Activated CD4-positive, CD25-positive, alpha-beta regulatory T cell treated with anti-CD3 and anti-CD28 coated beads, Interleukin-2, amount 50 U/mL, for 24 hours (primary cell): ENCODE data around the gene FAM114A2.

Experiments used
- ATAC-seq, 2 donors: fragments of 150-1000 bp; cut with Tn5 transposase; one replicate each; pipeline ENCODE4 v1.10.0; 2021; ENCODE audit warnings: mild to moderate bottlenecking in 1 of 2, moderate library complexity in 1 of 2

Gene FAM114A2

GRCh38 chr5:153981905-153982605 is 56.7 kb downstream of the FAM114A2 start:
- no peak for ATAC-seq

- ATAC-seq, result no peak
Measured at GRCh38 chr5:153979028-153979783, 59.5 kb downstream of the FAM114A2 start.

DNA sequence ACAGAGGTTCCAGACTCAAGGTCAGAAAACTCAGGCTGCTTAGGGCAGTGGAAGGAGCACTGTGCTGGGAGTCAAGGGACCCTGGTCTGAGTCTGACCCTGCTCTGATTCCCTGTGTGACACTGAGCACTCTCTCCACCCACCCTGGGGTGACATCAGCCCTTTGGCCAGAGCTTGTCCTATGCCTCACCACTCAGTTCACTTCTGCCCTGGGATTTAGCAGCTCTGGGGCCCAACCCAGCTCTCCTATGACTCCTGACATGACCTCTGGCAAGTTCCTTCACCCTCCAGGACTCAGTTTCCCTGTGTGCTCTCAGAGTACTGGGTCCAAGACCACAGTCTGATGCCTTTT is 63.9 kb downstream of the FAM114A2 start:
- no peak for ATAC-seq

DNA sequence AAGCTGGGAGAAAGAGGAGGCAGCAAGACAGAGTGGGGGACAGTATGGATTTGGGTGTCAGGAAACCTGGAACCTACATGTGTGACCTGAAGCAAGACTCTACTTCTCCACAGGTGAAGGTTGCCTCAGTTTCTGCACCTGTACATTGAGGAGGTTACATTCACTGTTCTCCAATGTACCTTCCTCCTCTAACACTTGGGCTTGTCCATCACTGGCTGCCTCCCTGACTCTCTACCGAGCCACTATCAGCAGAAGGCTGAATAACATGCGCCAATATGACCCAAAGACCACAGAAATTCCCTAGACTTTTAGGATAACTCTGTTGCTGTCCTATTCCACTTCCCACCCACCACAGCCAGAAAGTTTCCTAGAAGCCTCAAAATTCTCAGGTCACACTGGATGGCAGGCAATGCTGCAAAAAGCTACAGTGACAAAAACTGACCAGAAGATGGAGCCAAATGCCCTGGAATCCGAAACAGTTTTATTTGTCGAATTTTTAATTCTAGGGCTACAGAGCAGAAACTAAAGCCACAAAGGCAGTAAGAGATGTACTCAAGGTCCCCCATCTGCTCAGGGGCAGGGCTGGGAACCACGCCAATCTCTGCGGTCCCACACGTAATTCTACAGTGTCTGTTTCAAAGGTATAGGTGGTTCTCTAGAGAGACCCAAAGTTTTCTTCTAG is 64.4 kb downstream of the FAM114A2 start:
- peak; percentile 17 to 51 for ATAC-seq

- no peak for ATAC-seq
Measured at GRCh38 chr5:153972240-153972639, 66.5 kb downstream of the FAM114A2 start.

- ATAC-seq, result no peak
Measured at GRCh38 chr5:153970496-153970895, 68.2 kb downstream of the FAM114A2 start.

- no peak for ATAC-seq
Measured at GRCh38 chr5:153969563-153969895, 69.2 kb downstream of the FAM114A2 start.

GRCh38 chr5:153968761-153969562 is 69.7 kb downstream of the FAM114A2 start:
- ATAC-seq, result no peak

GRCh38 chr5:153964880-153965645 is 73.6 kb downstream of the FAM114A2 start:
- ATAC-seq, result peak in 1 of 2 donors; percentile 21

DNA sequence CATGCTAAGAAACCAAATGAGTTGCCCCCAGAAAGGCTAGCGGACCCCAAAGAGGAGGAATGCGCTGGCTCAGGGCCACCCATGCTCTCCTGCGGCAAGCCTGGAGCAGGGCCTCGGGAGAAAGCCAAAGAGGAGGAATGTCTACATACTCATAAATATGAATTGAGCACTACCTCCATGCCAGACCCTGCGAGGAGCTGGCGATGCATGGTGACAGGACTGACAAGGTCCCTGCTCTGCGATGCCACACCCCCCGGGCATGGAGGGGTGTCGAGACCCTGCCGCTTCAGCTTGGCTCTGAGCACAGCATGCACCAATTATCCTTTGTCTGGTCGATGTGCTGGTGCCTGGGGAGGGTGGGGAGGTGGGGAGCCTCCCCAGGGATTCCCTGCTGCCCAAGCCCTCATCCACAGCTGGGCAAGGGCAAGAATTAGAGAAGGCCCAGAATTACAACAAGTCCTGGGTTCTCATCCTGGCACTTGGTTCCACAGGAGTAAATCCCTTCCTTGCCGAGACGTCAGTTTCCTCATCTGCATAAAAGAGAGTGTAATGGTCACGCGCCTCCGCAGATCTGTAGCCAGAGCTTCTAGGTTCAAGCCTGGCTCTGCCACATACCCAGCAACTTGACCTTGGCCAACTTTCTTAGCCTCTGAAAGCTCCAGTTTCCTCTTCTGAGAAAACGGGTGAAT is 74.4 kb downstream of the FAM114A2 start:
- no peak for ATAC-seq

DNA sequence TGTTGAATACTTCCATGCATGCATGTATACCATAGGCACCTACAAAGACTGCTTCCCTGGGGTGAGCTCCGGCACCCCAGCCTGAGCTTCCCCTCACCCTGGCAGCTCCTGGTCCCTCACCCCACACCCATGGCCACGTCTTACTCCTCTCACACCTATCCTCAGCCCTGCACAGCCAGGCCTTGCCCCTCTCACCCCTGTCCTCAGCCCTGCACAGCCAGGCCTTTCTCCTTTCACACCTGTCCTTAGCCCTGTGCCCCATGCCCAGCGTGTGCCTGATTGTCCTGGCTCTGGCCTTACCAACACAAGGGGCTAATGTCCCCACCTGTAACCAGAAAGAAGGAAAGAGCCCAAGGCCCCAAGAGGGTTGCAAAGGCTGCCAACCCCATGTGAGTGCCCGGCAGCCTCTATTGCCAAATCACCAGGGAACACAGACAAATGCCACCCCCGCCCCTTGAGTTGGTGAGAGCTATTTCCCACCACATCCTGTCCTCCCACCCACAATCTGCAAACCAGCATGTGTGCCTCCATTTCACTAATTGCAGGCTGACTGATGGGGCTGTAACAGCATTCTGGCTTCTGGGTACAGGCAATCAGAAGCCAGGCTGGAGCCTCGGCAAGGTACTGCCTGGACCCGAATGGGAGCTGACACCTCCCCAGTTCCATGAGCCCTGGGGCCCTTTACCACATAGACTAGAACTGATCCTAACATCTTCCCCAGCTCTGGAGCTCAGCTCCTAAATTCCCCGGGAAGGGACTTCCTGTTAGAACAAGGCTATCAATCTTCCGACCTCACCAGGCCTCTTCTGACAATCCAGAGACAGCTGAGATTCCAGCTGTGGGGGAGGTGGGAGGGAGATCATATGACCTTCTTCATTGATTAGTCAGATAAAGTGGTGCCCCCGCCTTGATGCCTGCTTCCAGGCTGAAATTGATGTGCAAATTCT is 78.2 kb downstream of the FAM114A2 start:
- ATAC-seq, result no peak

DNA sequence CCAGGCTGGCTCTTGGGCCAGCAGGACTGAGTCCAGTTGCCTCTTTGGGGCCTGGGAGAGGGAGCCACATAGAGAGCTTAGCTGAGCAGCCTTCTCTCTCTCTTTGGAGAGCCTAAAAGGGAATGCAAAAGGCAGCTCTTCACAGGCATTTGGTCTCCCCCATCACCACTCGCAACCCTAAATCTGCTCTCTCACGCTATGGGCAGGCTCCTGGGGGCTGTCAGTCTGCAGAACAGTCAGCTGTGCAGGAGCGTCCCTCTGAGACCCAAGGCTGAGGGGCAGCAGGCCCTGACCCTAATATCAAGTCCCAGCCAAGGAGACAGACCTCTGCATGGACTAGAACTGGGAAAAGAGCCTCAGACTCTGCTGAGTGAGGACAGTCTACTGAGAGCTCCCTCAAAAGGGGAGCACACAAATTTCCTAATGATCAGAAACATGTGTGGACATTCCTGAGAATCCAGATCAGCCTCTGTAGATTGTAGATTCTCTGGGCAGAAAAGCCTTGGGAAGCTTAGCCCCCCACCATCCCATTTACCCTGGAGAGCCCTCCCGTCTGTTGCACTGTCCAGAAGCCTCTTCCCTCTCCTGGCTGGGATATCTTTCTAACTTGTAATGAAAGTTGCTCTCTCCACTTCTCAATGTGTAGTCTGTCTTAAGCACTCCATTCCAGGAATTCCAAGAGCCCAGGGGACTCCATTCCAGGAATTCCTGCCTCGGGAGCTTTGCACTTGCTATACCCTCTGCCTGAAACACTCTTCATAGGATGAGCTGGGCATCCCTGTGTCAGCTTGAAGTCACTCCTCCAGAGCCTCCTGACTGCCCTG is 79.4 kb downstream of the FAM114A2 start:
- no peak for ATAC-seq

GRCh38 chr5:153957205-153957604 is 81.5 kb downstream of the FAM114A2 start:
- ATAC-seq, result no peak

DNA sequence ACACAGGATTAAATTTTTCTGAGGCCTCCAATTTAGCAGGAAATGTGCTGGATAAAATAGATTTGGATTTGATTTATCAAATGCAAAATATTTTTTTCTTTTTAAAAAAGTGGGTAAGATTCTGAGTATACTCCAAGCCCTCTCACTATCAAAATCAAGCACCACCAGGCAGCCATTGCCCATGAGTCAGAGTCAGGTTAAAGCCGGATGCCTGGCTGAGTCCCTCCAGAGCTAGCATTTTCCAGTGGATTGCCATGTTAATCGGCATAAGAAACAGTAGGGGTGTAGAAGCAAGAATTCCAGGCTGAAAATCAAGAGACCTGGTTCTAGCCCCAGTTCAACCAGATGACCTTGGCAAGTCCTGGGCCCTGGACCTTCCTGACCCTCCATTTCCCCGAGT is 85.3 kb downstream of the FAM114A2 start:
- no peak for ATAC-seq

- ATAC-seq, result no peak
Measured at GRCh38 chr5:153952893-153953292, 85.8 kb downstream of the FAM114A2 start.

GRCh38 chr5:153952057-153952456 is 86.7 kb downstream of the FAM114A2 start:
- no peak for ATAC-seq

GRCh38 chr5:153941265-153941664 is 97.4 kb downstream of the FAM114A2 start:
- no peak for ATAC-seq
